ENCODE data around the gene KCNG2.

- TF ChIP-seq CTCF (IDR thresholded peaks at IDR 0.05): no peak
- no peak for TF ChIP-seq POLR2AphosphoS5 (IDR thresholded peaks at IDR 0.05)
Measured at GRCh38 chr18:79748321-79749180, 49.2 kb upstream of the KCNG2 start.

All from transverse colon (tissue), 4 donors.